Measurements from ENCODE around the gene MVB12B.

GRCh38 chr9:126357074-126357473 is 30.4 kb downstream of the MVB12B start:
- TF ChIP-seq, protein P1, sequence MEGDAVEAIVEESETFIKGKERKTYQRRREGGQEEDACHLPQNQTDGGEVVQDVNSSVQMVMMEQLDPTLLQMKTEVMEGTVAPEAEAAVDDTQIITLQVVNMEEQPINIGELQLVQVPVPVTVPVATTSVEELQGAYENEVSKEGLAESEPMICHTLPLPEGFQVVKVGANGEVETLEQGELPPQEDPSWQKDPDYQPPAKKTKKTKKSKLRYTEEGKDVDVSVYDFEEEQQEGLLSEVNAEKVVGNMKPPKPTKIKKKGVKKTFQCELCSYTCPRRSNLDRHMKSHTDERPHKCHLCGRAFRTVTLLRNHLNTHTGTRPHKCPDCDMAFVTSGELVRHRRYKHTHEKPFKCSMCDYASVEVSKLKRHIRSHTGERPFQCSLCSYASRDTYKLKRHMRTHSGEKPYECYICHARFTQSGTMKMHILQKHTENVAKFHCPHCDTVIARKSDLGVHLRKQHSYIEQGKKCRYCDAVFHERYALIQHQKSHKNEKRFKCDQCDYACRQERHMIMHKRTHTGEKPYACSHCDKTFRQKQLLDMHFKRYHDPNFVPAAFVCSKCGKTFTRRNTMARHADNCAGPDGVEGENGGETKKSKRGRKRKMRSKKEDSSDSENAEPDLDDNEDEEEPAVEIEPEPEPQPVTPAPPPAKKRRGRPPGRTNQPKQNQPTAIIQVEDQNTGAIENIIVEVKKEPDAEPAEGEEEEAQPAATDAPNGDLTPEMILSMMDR (IDR thresholded peaks at IDR 0.05) = no peak
- TF ChIP-seq, protein P2, sequence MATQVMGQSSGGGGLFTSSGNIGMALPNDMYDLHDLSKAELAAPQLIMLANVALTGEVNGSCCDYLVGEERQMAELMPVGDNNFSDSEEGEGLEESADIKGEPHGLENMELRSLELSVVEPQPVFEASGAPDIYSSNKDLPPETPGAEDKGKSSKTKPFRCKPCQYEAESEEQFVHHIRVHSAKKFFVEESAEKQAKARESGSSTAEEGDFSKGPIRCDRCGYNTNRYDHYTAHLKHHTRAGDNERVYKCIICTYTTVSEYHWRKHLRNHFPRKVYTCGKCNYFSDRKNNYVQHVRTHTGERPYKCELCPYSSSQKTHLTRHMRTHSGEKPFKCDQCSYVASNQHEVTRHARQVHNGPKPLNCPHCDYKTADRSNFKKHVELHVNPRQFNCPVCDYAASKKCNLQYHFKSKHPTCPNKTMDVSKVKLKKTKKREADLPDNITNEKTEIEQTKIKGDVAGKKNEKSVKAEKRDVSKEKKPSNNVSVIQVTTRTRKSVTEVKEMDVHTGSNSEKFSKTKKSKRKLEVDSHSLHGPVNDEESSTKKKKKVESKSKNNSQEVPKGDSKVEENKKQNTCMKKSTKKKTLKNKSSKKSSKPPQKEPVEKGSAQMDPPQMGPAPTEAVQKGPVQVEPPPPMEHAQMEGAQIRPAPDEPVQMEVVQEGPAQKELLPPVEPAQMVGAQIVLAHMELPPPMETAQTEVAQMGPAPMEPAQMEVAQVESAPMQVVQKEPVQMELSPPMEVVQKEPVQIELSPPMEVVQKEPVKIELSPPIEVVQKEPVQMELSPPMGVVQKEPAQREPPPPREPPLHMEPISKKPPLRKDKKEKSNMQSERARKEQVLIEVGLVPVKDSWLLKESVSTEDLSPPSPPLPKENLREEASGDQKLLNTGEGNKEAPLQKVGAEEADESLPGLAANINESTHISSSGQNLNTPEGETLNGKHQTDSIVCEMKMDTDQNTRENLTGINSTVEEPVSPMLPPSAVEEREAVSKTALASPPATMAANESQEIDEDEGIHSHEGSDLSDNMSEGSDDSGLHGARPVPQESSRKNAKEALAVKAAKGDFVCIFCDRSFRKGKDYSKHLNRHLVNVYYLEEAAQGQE (IDR thresholded peaks at IDR 0.05; ENCODE audit: insufficient read depth in 1 of 2, low read depth in 2 of 2, low read length in 1 of 2) = no peak
- no peak for TF ChIP-seq POLR2AphosphoS5 (IDR thresholded peaks at IDR 0.05; ENCODE audit: low read depth, low read length)
